Heart left ventricle (tissue), 13 donors: ENCODE data around the gene PI4KA.
"Not testable (repeated sequence)": the region's sequence is repeated elsewhere in the genome, so short reads cannot be mapped to it uniquely, and the experiment has no call there.

Experiments used
- POLR2A ChIP-seq, 2 donors: fragments of 450-650 bp; IDR thresholded peaks; one replicate each; pipeline ENCODE4 v1.6.1; 2017; ENCODE audit warnings: antibody characterized with exemption in 2 of 2, mild to moderate bottlenecking in 2 of 2, moderate library complexity in 2 of 2
- TF ChIP-seq, protein P1 (sequence below), 12 donors: fragments of 200-600 bp; sonication (generic) in 4 of 12; IDR thresholded peaks; one replicate each; pipeline versions ENCODE4 v1.5.0 to v1.8.0; 2018 to 2022; ENCODE audit warnings: antibody characterized with exemption in 12 of 12, mild to moderate bottlenecking in 5 of 12
- donor health status: ischemic (EF 13 %, LVEDD 7.1; RV severe dilation, severe dysfunction).
- donor health status: DM: no; HTN: yes; CAD: no.
- donor health status: DM: no; HTN: no; CAD: no.
- donor health status: ischemic (EF 25% LVEDD 6.9; RV normal size, moderate dysfunction).
- donor health status: ischemic (EF 25% LVEDD 5.7; RV mildly dilated, moderate dysfunction).
- donor health status: ischemic (EF 35%, LVEDD 5.7; RV mildly dilated, moderate dysfunction).
- donor health status: nonischemic (EF 11% LVEDD 7.7; RV severe dilation, severe dysfunction).
- donor health status: DM: yes; HTN: yes; CAD: no.
- donor health status: PGD.
- donor health status: ischemic (EF 29% LVEDD 5.4; RV normal size, mild dysfunction).
- donor health status: nonischemic (EF 23%, LVEDD 6.1; RV moderate dilation, normal function).

DNA sequence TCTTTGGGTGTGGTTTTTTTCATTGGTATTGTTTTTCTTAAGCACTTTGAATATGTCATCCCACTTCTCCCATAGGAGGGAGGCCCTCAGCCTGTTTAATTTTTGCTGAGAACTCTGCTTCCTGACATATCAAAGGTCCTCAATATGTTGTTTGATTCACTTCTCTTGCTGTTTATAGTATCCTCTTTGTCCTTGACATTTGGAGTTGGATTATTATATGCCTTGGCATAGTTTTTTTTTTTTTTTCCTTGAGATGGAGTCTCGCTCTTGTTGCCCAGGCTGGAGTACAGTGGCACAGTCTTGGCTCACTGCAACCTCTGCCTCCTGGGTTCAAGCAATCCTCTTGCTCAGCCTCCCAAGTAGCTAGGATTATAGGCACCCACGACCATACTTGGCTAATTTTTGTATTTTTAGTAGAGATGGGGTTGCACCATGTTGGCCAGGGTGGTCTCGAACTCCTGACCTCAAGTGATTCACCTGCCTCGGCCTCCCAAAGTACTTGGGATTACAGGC lies 196.0 kb downstream of the PI4KA start:
- TF ChIP-seq, protein P1, sequence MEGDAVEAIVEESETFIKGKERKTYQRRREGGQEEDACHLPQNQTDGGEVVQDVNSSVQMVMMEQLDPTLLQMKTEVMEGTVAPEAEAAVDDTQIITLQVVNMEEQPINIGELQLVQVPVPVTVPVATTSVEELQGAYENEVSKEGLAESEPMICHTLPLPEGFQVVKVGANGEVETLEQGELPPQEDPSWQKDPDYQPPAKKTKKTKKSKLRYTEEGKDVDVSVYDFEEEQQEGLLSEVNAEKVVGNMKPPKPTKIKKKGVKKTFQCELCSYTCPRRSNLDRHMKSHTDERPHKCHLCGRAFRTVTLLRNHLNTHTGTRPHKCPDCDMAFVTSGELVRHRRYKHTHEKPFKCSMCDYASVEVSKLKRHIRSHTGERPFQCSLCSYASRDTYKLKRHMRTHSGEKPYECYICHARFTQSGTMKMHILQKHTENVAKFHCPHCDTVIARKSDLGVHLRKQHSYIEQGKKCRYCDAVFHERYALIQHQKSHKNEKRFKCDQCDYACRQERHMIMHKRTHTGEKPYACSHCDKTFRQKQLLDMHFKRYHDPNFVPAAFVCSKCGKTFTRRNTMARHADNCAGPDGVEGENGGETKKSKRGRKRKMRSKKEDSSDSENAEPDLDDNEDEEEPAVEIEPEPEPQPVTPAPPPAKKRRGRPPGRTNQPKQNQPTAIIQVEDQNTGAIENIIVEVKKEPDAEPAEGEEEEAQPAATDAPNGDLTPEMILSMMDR (IDR thresholded peaks at IDR 0.05), result not testable (repeated sequence)
- not testable (repeated sequence) for TF ChIP-seq POLR2A (IDR thresholded peaks at IDR 0.05)
